Astrocyte (in vitro differentiated cells and primary cell): Measurements from ENCODE around the gene DDX23. TPM values are rescaled to one million over a fixed set of nuclear protein-coding genes. Genes with fewer than 3 reads are reported as not detected.

Source experiments
- DNase-seq: peaks from one replicate; pipeline ENCODE4 v3.0.0-alpha.2; 2010; ENCODE audit warnings: low read depth
- FAIRE-seq: peaks from 2 replicates; lab custom pipeline; 2011; peaks lifted over from hg19 to GRCh38; lab: Jason Lieb, UNC
- H2AFZ ChIP-seq: 2 replicates; pipeline ENCODE4 v1.6.0; 2012; ENCODE audit warnings: low read depth, low read length, inconsistent platforms
- H3K27ac ChIP-seq: 2 replicates; pipeline ENCODE4 v1.5.1; 2011; ENCODE audit warnings: low read depth, low read length, inconsistent platforms
- H3K27me3 ChIP-seq: 2 replicates; pipeline ENCODE4 v1.6.0; 2011; ENCODE audit warnings: low read length, inconsistent platforms; ENCODE audit not compliant: insufficient read depth
- H3K36me3 ChIP-seq: 2 replicates; pipeline ENCODE4 v1.5.1; 2011; ENCODE audit warnings: low read length, inconsistent platforms; ENCODE audit not compliant: insufficient read depth
- H3K4me1 ChIP-seq: 2 replicates; pipeline ENCODE4 v1.5.1; 2011; ENCODE audit warnings: low read length, inconsistent platforms; ENCODE audit not compliant: insufficient read depth
- H3K4me2 ChIP-seq: 2 replicates; pipeline ENCODE4 v1.6.0; 2012; ENCODE audit warnings: low read length, inconsistent platforms
- H3K4me3 ChIP-seq: 2 replicates; pipeline ENCODE4 v1.5.1; 2011; ENCODE audit warnings: low read depth, mild to moderate bottlenecking, low read length, inconsistent platforms; ENCODE audit not compliant: insufficient read depth
- H3K79me2 ChIP-seq: 2 replicates; pipeline ENCODE4 v1.6.0; 2012; ENCODE audit warnings: mild to moderate bottlenecking, low read length, inconsistent platforms; ENCODE audit not compliant: insufficient read depth
- H3K9ac ChIP-seq: 2 replicates; pipeline ENCODE4 v1.6.0; 2012; ENCODE audit warnings: mild to moderate bottlenecking, low read length, inconsistent platforms
- H3K9me3 ChIP-seq: 2 replicates; pipeline ENCODE4 v1.5.1; 2012; ENCODE audit warnings: low read depth, mild to moderate bottlenecking, low read length, inconsistent platforms; ENCODE audit not compliant: insufficient read depth
- H4K20me1 ChIP-seq: 2 replicates; pipeline ENCODE4 v1.6.0; 2012; ENCODE audit warnings: low read length, inconsistent platforms; ENCODE audit not compliant: insufficient read depth
- H3K27ac Mint-ChIP-seq: one replicate; pipeline ENCODE4 v1.8.0; 2021; ENCODE audit warnings: mild to moderate bottlenecking, mixed read lengths; ENCODE audit not compliant: unreplicated experiment
- H3K27me3 Mint-ChIP-seq: one replicate; pipeline ENCODE4 v1.8.0; 2021; ENCODE audit warnings: low read depth, mixed read lengths; ENCODE audit not compliant: unreplicated experiment
- H3K36me3 Mint-ChIP-seq: one replicate; pipeline ENCODE4 v1.8.0; 2021; ENCODE audit warnings: low read depth, mixed read lengths; ENCODE audit not compliant: unreplicated experiment
- H3K4me1 Mint-ChIP-seq: one replicate; pipeline ENCODE4 v1.8.0; 2021; ENCODE audit warnings: low read depth, mixed read lengths; ENCODE audit not compliant: unreplicated experiment
- H3K4me3 Mint-ChIP-seq: one replicate; pipeline ENCODE4 v1.8.0; 2021; ENCODE audit warnings: mild to moderate bottlenecking, moderate library complexity, mixed read lengths; ENCODE audit not compliant: unreplicated experiment
- H3K9me3 Mint-ChIP-seq: one replicate; pipeline ENCODE4 v1.8.0; 2021; ENCODE audit warnings: mild to moderate bottlenecking, mixed read lengths; ENCODE audit not compliant: unreplicated experiment
- EZH2 ChIP-seq: IDR thresholded peaks from 2 replicates; pipeline ENCODE4 v1.6.1; 2012; ENCODE audit warnings: mild to moderate bottlenecking, low read length, inconsistent platforms; ENCODE audit not compliant: insufficient read depth
- total RNA-seq: library from RNA; stranded (reverse); gene quantifications from 2 replicates; pipeline ENCODE4 v1.2.1, GENCODE V29; 2021
- TF ChIP-seq, protein P1 (sequence below): IDR thresholded peaks from 2 replicates; pipeline ENCODE4 v1.5.1; 2011; ENCODE audit warnings: low read depth, mild to moderate bottlenecking, inconsistent platforms, low read length, moderate library complexity; ENCODE audit not compliant: insufficient read depth

DDX23 gene
- total RNA-seq, 1 donor from 2014 or later, result 77.1 TPM

DNA sequence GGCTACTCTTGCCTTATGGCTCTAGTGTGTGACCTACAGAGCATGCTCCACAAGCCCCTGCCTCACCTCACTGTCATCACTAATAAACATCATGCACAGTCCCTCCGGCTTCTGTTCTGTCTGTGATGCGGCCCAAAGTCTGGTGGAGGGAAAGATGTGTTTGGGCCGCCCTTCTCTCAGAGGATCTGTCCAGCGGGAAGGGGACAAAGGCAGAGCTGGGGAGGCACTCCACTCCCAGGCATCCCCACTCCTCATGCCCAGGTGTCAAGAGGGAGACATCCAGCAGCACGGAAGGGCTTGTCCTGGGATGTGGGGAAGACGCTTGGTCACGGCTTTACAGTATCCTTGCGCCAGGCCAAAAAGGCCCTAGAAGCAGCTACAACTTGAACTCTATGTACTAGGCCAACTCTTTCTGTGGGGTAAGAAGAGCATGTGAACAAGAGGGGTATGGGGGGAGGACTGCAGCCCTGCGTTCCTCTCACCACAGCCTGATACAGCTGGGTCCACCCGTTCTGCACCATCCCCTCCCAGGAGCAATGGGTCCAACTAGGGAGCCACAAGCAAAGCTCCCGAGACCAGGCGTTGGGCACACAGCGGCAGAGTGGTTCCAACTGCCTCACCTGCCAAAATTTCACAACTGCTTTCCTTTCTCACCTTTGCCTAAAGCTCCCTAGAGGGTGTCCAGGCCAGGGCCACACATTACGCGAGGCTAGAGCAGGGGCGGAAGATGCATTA, 23.0 kb downstream of the DDX23 start:
- Histone ChIP-seq H3K36me3 (peaks cover 46% of the 10 kb centered on the region), H3K4me1 (no peaks in the 10 kb centered on the region), H3K27me3 (no peaks in the 10 kb centered on the region), H2AFZ (no peak overlapping the region), H4K20me1 (peaks cover 46% of the 10 kb centered on the region), H3K79me2 (no peaks in the 10 kb centered on the region), H3K27ac (no peak overlapping the region), H3K4me3 (no peak overlapping the region), H3K4me2 (no peak overlapping the region), H3K9ac (no peak overlapping the region), H3K9me3 (no peaks in the 10 kb centered on the region)
- Mint-ChIP-seq H3K36me3 (peaks cover 45% of the 10 kb centered on the region), H3K4me3 (no peak overlapping the region), H3K27ac (no peak overlapping the region), H3K27me3 (no peaks in the 10 kb centered on the region), H3K4me1 (no peaks in the 10 kb centered on the region), H3K9me3 (no peaks in the 10 kb centered on the region)
- TF ChIP-seq, protein P1, sequence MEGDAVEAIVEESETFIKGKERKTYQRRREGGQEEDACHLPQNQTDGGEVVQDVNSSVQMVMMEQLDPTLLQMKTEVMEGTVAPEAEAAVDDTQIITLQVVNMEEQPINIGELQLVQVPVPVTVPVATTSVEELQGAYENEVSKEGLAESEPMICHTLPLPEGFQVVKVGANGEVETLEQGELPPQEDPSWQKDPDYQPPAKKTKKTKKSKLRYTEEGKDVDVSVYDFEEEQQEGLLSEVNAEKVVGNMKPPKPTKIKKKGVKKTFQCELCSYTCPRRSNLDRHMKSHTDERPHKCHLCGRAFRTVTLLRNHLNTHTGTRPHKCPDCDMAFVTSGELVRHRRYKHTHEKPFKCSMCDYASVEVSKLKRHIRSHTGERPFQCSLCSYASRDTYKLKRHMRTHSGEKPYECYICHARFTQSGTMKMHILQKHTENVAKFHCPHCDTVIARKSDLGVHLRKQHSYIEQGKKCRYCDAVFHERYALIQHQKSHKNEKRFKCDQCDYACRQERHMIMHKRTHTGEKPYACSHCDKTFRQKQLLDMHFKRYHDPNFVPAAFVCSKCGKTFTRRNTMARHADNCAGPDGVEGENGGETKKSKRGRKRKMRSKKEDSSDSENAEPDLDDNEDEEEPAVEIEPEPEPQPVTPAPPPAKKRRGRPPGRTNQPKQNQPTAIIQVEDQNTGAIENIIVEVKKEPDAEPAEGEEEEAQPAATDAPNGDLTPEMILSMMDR, result no peak
- TF ChIP-seq EZH2, result no peak
- no peak for FAIRE-seq
- DNase-seq, result no peak

- peaks cover 49% of the 10 kb centered on the region for H3K36me3 Mint-ChIP-seq
- no peaks in the 10 kb centered on the region for H3K27me3 ChIP-seq
- H3K9ac ChIP-seq, result no peak overlapping the region
- H3K27me3 Mint-ChIP-seq, result no peaks in the 10 kb centered on the region
- no peaks in the 10 kb centered on the region for H3K9me3 Mint-ChIP-seq
- FAIRE-seq (no peak), DNase-seq (no peak)
- peaks cover 39% of the 10 kb centered on the region for H3K36me3 ChIP-seq
- H3K4me3 ChIP-seq, result no peak overlapping the region
- no peak overlapping the region for H3K27ac Mint-ChIP-seq
- H3K27ac ChIP-seq, result no peak overlapping the region
- no peaks in the 10 kb centered on the region for H3K79me2 ChIP-seq
- TF ChIP-seq EZH2, result no peak
- TF ChIP-seq, protein P1, result no peak
- H2AFZ ChIP-seq, result no peak overlapping the region
- no peak overlapping the region for H3K4me2 ChIP-seq
- no peaks in the 10 kb centered on the region for H3K4me1 Mint-ChIP-seq
- H3K4me3 Mint-ChIP-seq, result no peak overlapping the region
- peaks cover 49% of the 10 kb centered on the region for H4K20me1 ChIP-seq
- H3K9me3 ChIP-seq, result no peaks in the 10 kb centered on the region
- no peaks in the 10 kb centered on the region for H3K4me1 ChIP-seq
These were observed 23.7 kb downstream of the DDX23 start for GRCh38 chr12:48828293-48828692.

DNA sequence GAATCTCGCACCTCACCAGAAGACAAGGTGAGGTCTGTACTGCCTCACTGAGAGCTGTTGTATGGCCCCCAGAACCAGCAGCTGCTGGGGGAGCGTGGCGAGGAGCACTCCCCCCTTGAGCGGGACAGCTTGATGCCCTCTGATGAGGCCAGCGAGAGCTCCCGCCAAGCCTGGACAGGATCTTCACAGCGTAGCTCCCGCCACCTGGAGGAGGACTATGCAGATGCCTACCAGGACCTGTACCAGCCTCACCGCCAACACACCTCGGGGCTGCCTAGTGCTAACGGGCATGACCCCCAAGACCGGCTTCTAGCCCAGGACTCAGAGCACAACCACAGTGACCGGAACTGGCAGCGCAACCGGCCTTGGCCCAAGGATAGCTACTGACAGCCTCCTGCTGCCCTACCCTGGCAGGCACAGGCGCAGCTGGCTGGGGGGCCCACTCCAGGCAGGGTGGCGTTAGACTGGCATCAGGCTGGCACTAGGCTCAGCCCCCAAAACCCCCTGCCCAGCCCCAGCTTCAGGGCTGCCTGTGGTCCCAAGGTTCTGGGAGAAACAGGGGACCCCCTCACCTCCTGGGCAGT, 24.4 kb downstream of the DDX23 start:
- Mint-ChIP-seq H3K4me1 (no peaks in the 10 kb centered on the region), H3K9me3 (no peaks in the 10 kb centered on the region), H3K27me3 (peaks cover under 1% of the 10 kb centered on the region), H3K4me3 (no peak overlapping the region), H3K36me3 (peaks cover 47% of the 10 kb centered on the region), H3K27ac (no peak overlapping the region)
- Histone ChIP-seq H3K79me2 (no peaks in the 10 kb centered on the region), H3K36me3 (peaks cover 33% of the 10 kb centered on the region), H3K27ac (no peak overlapping the region), H3K4me2 (no peak overlapping the region), H3K9me3 (no peaks in the 10 kb centered on the region), H4K20me1 (peaks cover 54% of the 10 kb centered on the region), H3K27me3 (no peaks in the 10 kb centered on the region), H3K4me1 (no peaks in the 10 kb centered on the region), H2AFZ (no peak overlapping the region), H3K9ac (no peak overlapping the region), H3K4me3 (no peak overlapping the region)
- DNase-seq (no peak), FAIRE-seq (no peak)
- TF ChIP-seq, protein P1, result no peak
- TF ChIP-seq EZH2, result no peak
